Fibroblast of pulmonary artery (primary cell): ENCODE results near the gene KLK7.

ENCODE experiments used
- DNase-seq: peaks from one replicate; pipeline ENCODE4 v3.0.0-alpha.2; 2010; ENCODE audit warnings: low read depth
- H3K4me3 ChIP-seq: replicated peaks from 2 replicates; pipeline ENCODE4 v1.5.1; 2011; ENCODE audit warnings: low read depth, mild to moderate bottlenecking, control low read depth, low read length, moderate library complexity
- CTCF ChIP-seq: IDR thresholded peaks from 2 replicates; pipeline ENCODE4 v1.5.1; 2011; ENCODE audit warnings: mild to moderate bottlenecking, control low read depth, low read length, inconsistent platforms; ENCODE audit errors: missing control alignments

KLK7 gene

GRCh38 chr19:50983625-50984292 is at the start of gene KLK7:
Gene KLK7 (minus strand): TSS chr19:50983917. CDS start chr19:50982399, 1,518 bp downstream.
- no peak for TF ChIP-seq CTCF
- DNase-seq = no peak
- H3K4me3 ChIP-seq = no peak within 1 kb of the TSS

GRCh38 chr19:51031880-51032225 is 48.1 kb upstream of the KLK7 start:
- H3K4me3 ChIP-seq = no peak overlapping the region
- no peak for DNase-seq
- no peak for TF ChIP-seq CTCF

GRCh38 chr19:51031220-51031879 is 47.6 kb upstream of the KLK7 start:
- no peak overlapping the region for H3K4me3 ChIP-seq
- no peak for TF ChIP-seq CTCF
- DNase-seq = no peak

GRCh38 chr19:51030631-51031030 is 46.9 kb upstream of the KLK7 start:
- H3K4me3 ChIP-seq = no peak overlapping the region
- TF ChIP-seq CTCF = no peak
- DNase-seq = no peak

GRCh38 chr19:51029718-51030117 is 46.0 kb upstream of the KLK7 start:
- no peak overlapping the region for H3K4me3 ChIP-seq
- DNase-seq = no peak
- no peak for TF ChIP-seq CTCF

GRCh38 chr19:51027873-51028272 is 44.2 kb upstream of the KLK7 start:
- H3K4me3 ChIP-seq = no peak overlapping the region
- no peak for TF ChIP-seq CTCF
- no peak for DNase-seq

- no peak overlapping the region for H3K4me3 ChIP-seq
- no peak for TF ChIP-seq CTCF
Observed at GRCh38 chr19:51027126-51027806, 43.5 kb upstream of the KLK7 start.

More at GRCh38 chr19:51027126-51027806, 43.5 kb upstream of the KLK7 start:
- no peak for DNase-seq
